Memory B cell (primary cell): Measurements from ENCODE around the gene TRAF2.

Experiments used
- ATAC-seq: fragments of 150-1000 bp; cut with Tn5 transposase; 2 replicates; pipeline ENCODE4 v1.10.0; 2021; ENCODE audit warnings: low read depth, mild to moderate bottlenecking, moderate library complexity
- DNase-seq, 2 donors: peaks; one replicate each; pipeline ENCODE4 v3.0.0; 2022; ENCODE audit warnings: low spot score in 2 of 2
- H3K27ac Mint-ChIP-seq: one replicate; pipeline ENCODE4 v1.8.0; 2022; ENCODE audit warnings: mild to moderate bottlenecking, moderate library complexity, mixed read lengths
- H3K27me3 Mint-ChIP-seq: one replicate; pipeline ENCODE4 v1.8.0; 2022; ENCODE audit warnings: mixed read lengths
- H3K36me3 Mint-ChIP-seq: one replicate; pipeline ENCODE4 v1.8.0; 2022; ENCODE audit warnings: mild to moderate bottlenecking, mixed read lengths
- H3K4me1 Mint-ChIP-seq: one replicate; pipeline ENCODE4 v1.8.0; 2022; ENCODE audit warnings: mixed read lengths
- H3K4me3 Mint-ChIP-seq: one replicate; pipeline ENCODE4 v1.8.0; 2022; ENCODE audit warnings: mild to moderate bottlenecking, moderate library complexity, mixed read lengths
- H3K9me3 Mint-ChIP-seq: one replicate; pipeline ENCODE4 v1.8.0; 2022; ENCODE audit warnings: mixed read lengths

TRAF2 gene

DNA sequence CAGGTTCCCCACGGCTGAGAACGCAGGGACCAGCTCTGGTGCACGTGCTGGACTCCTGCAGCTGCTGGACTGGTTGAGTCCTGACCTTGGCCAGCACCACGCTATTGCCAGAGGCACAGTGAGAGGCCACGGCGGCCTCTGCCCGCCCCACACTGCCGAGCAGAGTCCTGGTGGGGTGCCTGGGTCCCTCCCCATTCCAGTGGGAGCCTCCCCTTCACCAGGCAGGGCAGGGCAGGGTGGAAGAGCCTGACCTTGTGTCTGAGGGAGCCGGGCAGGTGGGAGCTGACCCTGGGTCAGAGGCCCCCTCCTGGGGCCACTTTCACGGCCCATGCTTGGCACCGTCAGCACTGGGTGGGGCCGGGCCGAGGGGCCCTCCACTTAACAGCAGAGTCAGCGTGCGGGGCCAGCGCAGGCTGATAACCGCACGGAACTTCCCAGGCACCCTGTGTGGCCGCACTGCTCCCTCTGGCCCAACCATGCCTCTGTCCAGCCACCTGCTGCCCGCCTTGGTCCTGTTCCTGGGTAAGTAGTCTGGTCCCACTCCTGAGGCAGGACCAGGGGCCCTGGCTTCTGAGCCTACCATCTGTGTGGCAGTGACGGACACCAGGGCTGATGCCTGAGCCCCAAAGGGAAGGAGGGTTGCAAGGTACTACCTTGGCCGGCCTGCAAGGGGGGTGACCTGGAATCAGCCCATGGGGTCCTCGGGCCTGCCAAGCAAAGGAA, 34.2 kb upstream of the TRAF2 start, which contains the start of gene MAMDC4:
Gene MAMDC4, plus strand, starts transcription at position 406 of the 723 bp plus-strand sequence. Its CDS starts 71 bp downstream, at position 477.
- peaks cover 11% of the 10 kb centered on the region for H3K4me1 Mint-ChIP-seq
- peaks cover 7% of the 10 kb centered on the region for H3K27me3 Mint-ChIP-seq
- ATAC-seq (no peak), DNase-seq (no peak)
- H3K36me3 Mint-ChIP-seq, result no peaks in the 10 kb centered on the region
- H3K27ac Mint-ChIP-seq, result no peak within 1 kb of the TSS
- H3K9me3 Mint-ChIP-seq, result no peaks in the 10 kb centered on the region
- no peak within 1 kb of the TSS for H3K4me3 Mint-ChIP-seq

DNA sequence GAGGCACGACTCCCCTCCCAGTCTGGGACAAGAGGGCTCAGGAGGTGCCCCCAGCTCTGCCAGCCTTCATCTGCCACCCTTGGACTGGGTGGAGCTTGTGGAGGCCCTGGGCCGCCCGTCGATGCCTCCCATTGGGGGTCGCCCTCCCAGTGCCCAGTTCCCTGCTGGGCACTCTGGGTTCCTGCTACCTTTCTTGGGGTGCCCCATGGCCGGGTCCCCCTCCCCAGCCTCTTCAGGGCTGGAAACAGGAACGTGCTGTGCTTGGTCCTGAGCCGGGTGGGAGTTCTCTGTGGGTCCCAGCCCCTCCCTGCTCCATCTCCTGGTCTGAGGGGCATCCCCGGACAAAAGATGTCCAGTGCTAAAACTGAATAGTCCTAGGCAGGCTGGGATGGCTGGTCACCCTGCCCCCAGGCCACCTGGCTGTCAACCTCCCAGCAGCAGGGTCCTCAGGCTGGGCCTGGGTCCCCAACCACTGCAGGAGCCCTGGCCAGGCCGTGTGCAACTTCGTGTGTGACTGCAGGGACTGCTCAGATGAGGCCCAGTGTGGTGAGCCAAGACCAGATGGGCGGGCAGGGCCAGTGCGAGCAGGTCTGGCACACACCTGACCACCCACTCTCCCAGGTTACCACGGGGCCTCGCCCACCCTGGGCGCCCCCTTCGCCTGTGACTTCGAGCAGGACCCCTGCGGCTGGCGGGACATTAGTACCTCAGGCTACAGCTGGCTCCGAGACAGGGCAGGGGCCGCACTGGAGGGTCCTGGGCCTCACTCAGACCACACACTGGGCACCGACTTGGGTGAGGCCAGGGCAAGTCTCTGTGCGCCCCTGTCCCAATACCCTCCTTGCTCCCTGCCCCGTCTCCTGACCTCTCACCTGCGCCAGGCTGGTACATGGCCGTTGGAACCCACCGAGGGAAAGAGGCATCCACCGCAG, 33.4 kb upstream of the TRAF2 start:
- DNase-seq, result no peak
- no peaks in the 10 kb centered on the region for H3K9me3 Mint-ChIP-seq
- peaks cover 2% of the 10 kb centered on the region for H3K27me3 Mint-ChIP-seq
- no peak for ATAC-seq
- no peaks in the 10 kb centered on the region for H3K36me3 Mint-ChIP-seq
- no peak overlapping the region for H3K4me3 Mint-ChIP-seq
- peaks cover 6% of the 10 kb centered on the region for H3K4me1 Mint-ChIP-seq
- no peak overlapping the region for H3K27ac Mint-ChIP-seq

DNA sequence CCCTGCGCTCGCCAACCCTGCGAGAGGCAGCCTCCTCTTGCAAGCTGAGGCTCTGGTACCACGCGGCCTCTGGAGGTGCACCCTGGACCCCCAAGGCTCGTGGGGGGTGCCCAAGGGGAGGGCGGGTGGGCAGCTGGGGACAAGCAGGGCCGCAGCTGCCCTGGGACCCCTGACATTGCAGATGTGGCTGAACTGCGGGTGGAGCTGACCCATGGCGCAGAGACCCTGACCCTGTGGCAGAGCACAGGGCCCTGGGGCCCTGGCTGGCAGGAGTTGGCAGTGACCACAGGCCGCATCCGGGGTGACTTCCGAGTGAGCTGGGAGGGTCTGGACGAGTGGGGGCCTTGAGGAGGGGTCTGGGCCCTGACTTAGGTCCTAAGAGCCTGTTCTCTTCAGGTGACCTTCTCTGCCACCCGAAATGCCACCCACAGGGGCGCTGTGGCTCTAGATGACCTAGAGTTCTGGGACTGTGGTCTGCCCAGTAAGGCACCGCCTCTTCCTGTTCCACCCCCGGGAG, 32.7 kb upstream of the TRAF2 start:
- DNase-seq (no peak), ATAC-seq (no peak)
- H3K27ac Mint-ChIP-seq, result no peak overlapping the region
- no peak overlapping the region for H3K4me3 Mint-ChIP-seq
- H3K4me1 Mint-ChIP-seq, result peaks cover 3% of the 10 kb centered on the region
- H3K36me3 Mint-ChIP-seq, result no peaks in the 10 kb centered on the region
- no peaks in the 10 kb centered on the region for H3K27me3 Mint-ChIP-seq
- H3K9me3 Mint-ChIP-seq, result no peaks in the 10 kb centered on the region

DNA sequence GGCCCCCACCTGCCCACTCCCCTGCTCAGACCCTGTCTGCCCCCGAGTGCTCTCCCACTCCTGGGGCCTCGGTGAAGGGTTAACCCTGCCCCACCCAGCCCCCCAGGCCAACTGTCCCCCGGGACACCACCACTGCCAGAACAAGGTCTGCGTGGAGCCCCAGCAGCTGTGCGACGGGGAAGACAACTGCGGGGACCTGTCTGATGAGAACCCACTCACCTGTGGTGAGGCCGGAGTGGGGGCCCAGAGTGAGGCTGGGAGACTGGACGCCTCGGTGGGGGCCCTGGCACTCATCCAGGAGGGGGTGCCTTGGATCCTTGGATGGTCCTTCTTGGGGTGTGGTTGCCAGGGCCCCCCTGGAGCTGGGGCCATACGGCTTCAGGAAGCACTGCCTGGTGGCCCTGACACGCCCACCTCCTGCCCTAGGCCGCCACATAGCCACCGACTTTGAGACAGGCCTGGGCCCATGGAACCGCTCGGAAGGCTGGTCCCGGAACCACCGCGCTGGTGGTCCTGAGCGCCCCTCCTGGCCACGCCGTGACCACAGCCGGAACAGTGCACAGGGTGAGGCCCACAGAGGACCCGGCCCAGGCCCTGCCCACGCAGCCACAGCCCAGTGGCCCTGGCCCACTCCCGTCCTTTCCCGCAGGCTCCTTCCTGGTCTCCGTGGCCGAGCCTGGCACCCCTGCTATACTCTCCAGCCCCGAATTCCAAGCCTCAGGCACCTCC, 32.0 kb upstream of the TRAF2 start:
- Mint-ChIP-seq H3K9me3 (no peaks in the 10 kb centered on the region), H3K36me3 (no peaks in the 10 kb centered on the region), H3K27ac (no peak overlapping the region), H3K4me3 (no peak overlapping the region), H3K27me3 (no peaks in the 10 kb centered on the region), H3K4me1 (peaks cover 2% of the 10 kb centered on the region)
- ATAC-seq (no peak), DNase-seq (no peak)

GRCh38 chr9:136854842-136855460, 31.4 kb upstream of the TRAF2 start:
- DNase-seq (no peak), ATAC-seq (no peak)
- Mint-ChIP-seq H3K4me3 (no peak overlapping the region), H3K9me3 (no peaks in the 10 kb centered on the region), H3K27me3 (no peaks in the 10 kb centered on the region), H3K27ac (no peak overlapping the region), H3K36me3 (no peaks in the 10 kb centered on the region), H3K4me1 (peaks cover 2% of the 10 kb centered on the region)

DNA sequence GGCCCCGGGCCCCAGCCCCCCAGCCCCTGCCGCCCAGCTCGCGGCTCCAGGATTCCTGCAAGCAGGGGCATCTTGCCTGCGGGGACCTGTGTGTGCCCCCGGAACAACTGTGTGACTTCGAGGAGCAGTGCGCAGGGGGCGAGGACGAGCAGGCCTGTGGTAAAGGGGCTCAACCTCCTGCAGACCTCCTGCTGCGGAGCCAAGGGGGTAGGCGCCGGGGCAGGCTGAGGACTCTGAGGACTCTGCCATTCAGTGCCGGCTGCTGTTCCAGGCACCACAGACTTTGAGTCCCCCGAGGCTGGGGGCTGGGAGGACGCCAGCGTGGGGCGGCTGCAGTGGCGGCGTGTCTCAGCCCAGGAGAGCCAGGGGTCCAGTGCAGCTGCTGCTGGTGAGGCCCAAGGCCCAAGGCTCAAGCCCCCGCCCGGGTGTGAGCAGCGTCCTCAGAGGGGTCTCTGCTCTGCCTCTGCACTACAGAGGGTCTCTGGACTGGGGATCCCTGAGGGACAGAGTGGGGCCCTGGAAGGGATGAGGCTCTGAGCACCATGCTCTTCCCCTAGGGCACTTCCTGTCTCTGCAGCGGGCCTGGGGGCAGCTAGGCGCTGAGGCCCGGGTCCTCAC, 30.7 kb upstream of the TRAF2 start:
- H3K9me3 Mint-ChIP-seq, result no peaks in the 10 kb centered on the region
- H3K27ac Mint-ChIP-seq, result no peak overlapping the region
- H3K27me3 Mint-ChIP-seq, result no peaks in the 10 kb centered on the region
- no peaks in the 10 kb centered on the region for H3K36me3 Mint-ChIP-seq
- ATAC-seq (no peak), DNase-seq (no peak)
- H3K4me1 Mint-ChIP-seq, result peaks cover 2% of the 10 kb centered on the region
- H3K4me3 Mint-ChIP-seq, result no peak overlapping the region

- Mint-ChIP-seq H3K4me3 (no peak overlapping the region), H3K4me1 (peaks cover 2% of the 10 kb centered on the region), H3K27me3 (no peaks in the 10 kb centered on the region), H3K27ac (no peak overlapping the region), H3K9me3 (no peaks in the 10 kb centered on the region), H3K36me3 (no peaks in the 10 kb centered on the region)
- no peak for DNase-seq
- ATAC-seq, result no peak
Observed at GRCh38 chr9:136856079-136856476, 30.2 kb upstream of the TRAF2 start.

- Mint-ChIP-seq H3K9me3 (no peaks in the 10 kb centered on the region), H3K27me3 (no peaks in the 10 kb centered on the region), H3K27ac (no peak overlapping the region), H3K36me3 (no peaks in the 10 kb centered on the region), H3K4me1 (peaks cover 2% of the 10 kb centered on the region), H3K4me3 (no peak overlapping the region)
- DNase-seq, result no peak
- ATAC-seq, result no peak
Observed at GRCh38 chr9:136856541-136857141, 29.7 kb upstream of the TRAF2 start.

GRCh38 chr9:136857166-136857565, 29.1 kb upstream of the TRAF2 start:
- H3K27ac Mint-ChIP-seq, result no peak overlapping the region
- ATAC-seq (no peak), DNase-seq (no peak)
- no peaks in the 10 kb centered on the region for H3K27me3 Mint-ChIP-seq
- peaks cover 2% of the 10 kb centered on the region for H3K36me3 Mint-ChIP-seq
- H3K4me1 Mint-ChIP-seq, result peaks cover 2% of the 10 kb centered on the region
- no peaks in the 10 kb centered on the region for H3K9me3 Mint-ChIP-seq
- no peak overlapping the region for H3K4me3 Mint-ChIP-seq

DNA sequence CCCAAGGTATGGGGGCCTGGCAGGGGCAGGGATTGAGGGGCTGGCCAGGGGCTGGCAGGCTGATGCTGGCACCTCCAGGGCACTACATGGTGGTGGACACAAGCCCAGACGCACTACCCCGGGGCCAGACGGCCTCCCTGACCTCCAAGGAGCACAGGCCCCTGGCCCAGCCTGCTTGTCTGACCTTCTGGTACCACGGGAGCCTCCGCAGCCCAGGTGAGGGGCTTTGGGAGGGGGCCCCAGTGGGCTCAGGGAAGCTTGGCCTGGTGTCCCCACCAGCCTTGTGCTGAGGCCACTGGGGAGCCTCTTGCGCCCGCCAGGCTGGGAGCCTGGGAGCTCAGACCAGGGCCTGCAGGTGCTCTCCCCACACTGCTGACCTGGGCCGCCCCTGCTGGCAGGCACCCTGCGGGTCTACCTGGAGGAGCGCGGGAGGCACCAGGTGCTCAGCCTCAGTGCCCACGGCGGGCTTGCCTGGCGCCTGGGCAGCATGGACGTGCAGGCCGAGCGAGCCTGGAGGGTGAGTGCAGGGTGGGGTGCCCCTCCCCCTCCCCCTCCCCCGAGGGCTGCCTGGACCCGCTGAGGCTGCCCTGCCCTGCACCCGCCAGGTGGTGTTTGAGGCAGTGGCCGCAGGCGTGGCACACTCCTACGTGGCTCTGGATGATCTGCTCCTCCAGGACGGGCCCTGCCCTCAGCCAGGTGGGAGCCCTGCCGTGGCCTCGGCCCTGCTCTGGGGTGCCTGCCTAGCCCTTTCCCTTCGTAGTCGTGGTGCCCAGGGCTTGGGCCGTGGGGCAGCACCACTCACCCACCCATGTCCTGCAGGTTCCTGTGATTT, 28.5 kb upstream of the TRAF2 start:
- no peak for ATAC-seq
- Mint-ChIP-seq H3K36me3 (peaks cover 4% of the 10 kb centered on the region), H3K4me3 (no peak overlapping the region), H3K27ac (no peak overlapping the region), H3K9me3 (no peaks in the 10 kb centered on the region), H3K27me3 (no peaks in the 10 kb centered on the region), H3K4me1 (peaks cover 4% of the 10 kb centered on the region)
- DNase-seq, result no peak

- H3K27me3 Mint-ChIP-seq, result no peaks in the 10 kb centered on the region
- H3K27ac Mint-ChIP-seq, result no peak overlapping the region
- ATAC-seq, result no peak
- peaks cover 4% of the 10 kb centered on the region for H3K4me1 Mint-ChIP-seq
- H3K4me3 Mint-ChIP-seq, result no peak overlapping the region
- DNase-seq, result no peak
- H3K9me3 Mint-ChIP-seq, result no peaks in the 10 kb centered on the region
- peaks cover 6% of the 10 kb centered on the region for H3K36me3 Mint-ChIP-seq
Observed at GRCh38 chr9:136858452-136858843, 27.9 kb upstream of the TRAF2 start.
